ENCODE measurements around the gene CCDC57. TPM values are rescaled to one million over a fixed set of nuclear protein-coding genes. Genes with fewer than 3 reads are reported as not detected.

CCDC57 gene
- total RNA-seq, 1 donor from 2014 or later = 37.2 TPM

- Mint-ChIP-seq H3K27me3 (ENCODE audit: unreplicated experiment) (peaks cover 7% of the 10 kb centered on the region), H3K36me3 (ENCODE audit: low read depth, unreplicated experiment) (peaks cover 58% of the 10 kb centered on the region), H3K27ac (ENCODE audit: unreplicated experiment) (peak overlapping the region; percentile 13), H3K9me3 (ENCODE audit: unreplicated experiment) (no peaks in the 10 kb centered on the region), H3K4me1 (ENCODE audit: unreplicated experiment) (peaks cover 11% of the 10 kb centered on the region), H3K4me3 (ENCODE audit: unreplicated experiment) (peak overlapping the region; percentile 77)
- TF ChIP-seq CTCF (IDR thresholded peaks at IDR 0.05; ENCODE audit: unreplicated experiment) = no peak
- DNase-seq (ENCODE audit: low spot score) = no peak
These were observed 40.0 kb upstream of the CCDC57 start for GRCh38 chr17:82252511-82253178.

GRCh38 chr17:82250868-82251500 lies 38.3 kb upstream of the CCDC57 start:
- H3K27me3 Mint-ChIP-seq (ENCODE audit: unreplicated experiment) = peaks cover 10% of the 10 kb centered on the region
- no peak for TF ChIP-seq CTCF (IDR thresholded peaks at IDR 0.05; ENCODE audit: unreplicated experiment)
- no peaks in the 10 kb centered on the region for H3K9me3 Mint-ChIP-seq (ENCODE audit: unreplicated experiment)
- H3K4me1 Mint-ChIP-seq (ENCODE audit: unreplicated experiment) = peaks cover 23% of the 10 kb centered on the region
- peak overlapping the region; percentile 82 for H3K4me3 Mint-ChIP-seq (ENCODE audit: unreplicated experiment)
- H3K36me3 Mint-ChIP-seq (ENCODE audit: low read depth, unreplicated experiment) = peaks cover 54% of the 10 kb centered on the region
- DNase-seq (ENCODE audit: low spot score) = no peak
- H3K27ac Mint-ChIP-seq (ENCODE audit: unreplicated experiment) = no peak overlapping the region

GRCh38 chr17:82249896-82250581 lies 37.4 kb upstream of the CCDC57 start:
- Mint-ChIP-seq H3K27ac (ENCODE audit: unreplicated experiment) (no peak overlapping the region), H3K9me3 (ENCODE audit: unreplicated experiment) (no peaks in the 10 kb centered on the region), H3K4me1 (ENCODE audit: unreplicated experiment) (peaks cover 24% of the 10 kb centered on the region), H3K27me3 (ENCODE audit: unreplicated experiment) (peaks cover 14% of the 10 kb centered on the region), H3K36me3 (ENCODE audit: low read depth, unreplicated experiment) (peaks cover 54% of the 10 kb centered on the region), H3K4me3 (ENCODE audit: unreplicated experiment) (no peak overlapping the region)
- DNase-seq (ENCODE audit: low spot score) = no peak
- TF ChIP-seq CTCF (IDR thresholded peaks at IDR 0.05; ENCODE audit: unreplicated experiment) = no peak

GRCh38 chr17:82248815-82249674 lies 36.4 kb upstream of the CCDC57 start:
- TF ChIP-seq CTCF (IDR thresholded peaks at IDR 0.05; ENCODE audit: unreplicated experiment) = no peak
- peaks cover 29% of the 10 kb centered on the region for H3K4me1 Mint-ChIP-seq (ENCODE audit: unreplicated experiment)
- no peak overlapping the region for H3K4me3 Mint-ChIP-seq (ENCODE audit: unreplicated experiment)
- peaks cover 20% of the 10 kb centered on the region for H3K27me3 Mint-ChIP-seq (ENCODE audit: unreplicated experiment)
- H3K27ac Mint-ChIP-seq (ENCODE audit: unreplicated experiment) = no peak overlapping the region
- no peaks in the 10 kb centered on the region for H3K9me3 Mint-ChIP-seq (ENCODE audit: unreplicated experiment)
- no peak for DNase-seq (ENCODE audit: low spot score)
- peaks cover 61% of the 10 kb centered on the region for H3K36me3 Mint-ChIP-seq (ENCODE audit: low read depth, unreplicated experiment)

Data from endothelial cell (in vitro differentiated cells).